Measurements from ENCODE around the gene CD8B2.
"Not testable (repeated sequence)": the region's sequence is repeated elsewhere in the genome, so short reads cannot be mapped to it uniquely, and the experiment has no call there.

CD8B2 gene

DNA sequence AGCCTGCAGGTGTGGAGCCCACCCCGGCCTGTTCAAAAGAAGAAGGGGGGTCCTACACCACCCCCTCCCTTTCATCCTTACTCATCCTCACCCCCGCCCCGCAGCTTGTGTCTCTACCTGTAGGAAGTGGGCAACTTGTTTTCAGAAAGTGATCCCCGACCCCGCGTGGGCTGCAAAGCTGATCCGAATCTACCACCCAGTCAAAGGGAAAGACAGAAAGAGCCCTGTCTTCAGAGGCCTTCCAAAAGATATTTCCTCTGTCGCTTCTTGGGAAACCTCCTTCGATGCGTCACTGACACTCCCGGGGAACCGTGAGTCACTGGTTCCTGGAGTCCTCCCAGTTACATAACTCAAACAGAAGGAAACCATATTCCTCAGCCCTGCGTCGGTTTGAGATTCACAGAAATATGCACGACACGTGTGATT is 24.3 kb downstream of the CD8B2 start:
- H3K4me3 ChIP-seq (ENCODE audit: low read depth, low read length): not testable (repeated sequence)

DNA sequence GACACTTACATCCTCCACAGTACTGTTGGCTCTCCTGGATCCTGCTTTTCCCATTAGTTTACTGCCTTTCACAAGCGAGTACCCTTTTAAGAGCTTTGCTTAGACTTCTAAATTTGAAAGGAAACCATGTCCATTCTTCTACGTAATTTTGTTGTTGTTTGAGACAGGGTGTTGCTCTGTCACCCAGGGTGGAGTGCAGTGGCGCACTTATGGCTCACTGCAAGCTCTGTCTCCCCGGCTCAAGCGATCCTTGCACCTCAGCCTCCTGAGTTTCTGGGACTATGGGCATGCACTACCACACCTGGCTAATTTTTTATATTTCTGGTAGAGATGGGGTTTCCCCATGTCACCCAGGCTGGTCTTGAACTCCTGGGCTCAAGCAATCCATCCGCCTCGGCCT is 24.8 kb downstream of the CD8B2 start:
- not testable (repeated sequence) for H3K4me3 ChIP-seq (ENCODE audit: low read depth, low read length)

DNA sequence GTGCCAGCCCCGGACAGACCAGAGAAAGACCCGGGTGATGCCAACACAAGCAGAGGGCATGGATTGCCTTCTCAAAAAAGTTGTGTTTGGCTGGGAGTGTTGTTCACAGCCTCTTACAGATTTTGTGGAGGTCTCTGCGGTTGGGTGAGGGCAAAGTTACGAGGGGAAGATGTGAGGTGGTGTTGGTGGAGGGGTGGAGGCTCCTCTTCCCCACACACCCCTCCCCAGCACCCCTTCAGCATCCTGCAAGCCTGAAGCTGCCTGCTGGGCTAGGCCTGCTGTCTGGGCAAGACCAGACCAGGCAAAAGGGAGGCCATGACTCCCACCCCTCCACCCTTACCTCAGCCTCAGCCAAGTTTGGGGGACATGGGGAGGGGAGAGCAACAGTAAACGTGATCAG is 26.2 kb downstream of the CD8B2 start:
- not testable (repeated sequence) for H3K4me3 ChIP-seq (ENCODE audit: low read depth, low read length)

DNA sequence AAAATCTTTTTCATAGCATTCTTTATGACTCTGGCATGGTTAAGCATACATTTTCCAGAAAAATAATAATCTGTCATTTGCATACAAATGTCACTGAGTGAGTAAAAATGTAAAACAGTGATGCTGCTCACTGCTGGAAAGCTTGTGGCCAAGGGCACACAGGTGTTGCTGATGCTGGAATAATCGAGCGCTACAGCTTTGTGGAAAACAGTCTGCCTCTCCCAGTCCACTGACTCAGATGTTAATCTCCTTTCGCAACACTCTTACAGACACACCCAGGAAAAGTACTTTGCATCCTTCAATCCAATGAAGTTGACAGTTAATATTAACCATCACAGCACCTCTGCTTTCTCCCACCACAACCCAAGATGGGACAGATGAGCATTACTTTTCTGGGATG is 27.7 kb downstream of the CD8B2 start:
- not testable (repeated sequence) for H3K4me3 ChIP-seq (ENCODE audit: low read depth, low read length)

DNA sequence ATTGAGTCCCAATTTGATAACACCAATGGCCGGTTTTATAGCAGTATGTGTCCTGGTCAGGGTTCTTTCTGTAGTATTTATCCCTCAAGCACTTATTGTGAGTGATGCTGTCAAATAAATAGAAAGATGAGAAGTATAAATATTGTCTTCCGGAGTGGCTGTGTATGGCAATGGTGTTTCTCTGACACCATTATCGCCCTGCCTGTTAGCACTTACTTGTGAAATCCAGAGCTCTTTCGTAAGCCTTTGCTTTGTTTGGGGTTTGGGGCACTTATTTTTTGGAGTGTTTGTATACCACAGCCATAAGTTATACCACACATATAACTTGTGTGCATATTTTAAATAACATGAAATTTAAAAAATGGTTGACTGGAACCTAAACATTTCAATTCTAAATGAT is 29.3 kb downstream of the CD8B2 start:
- TF ChIP-seq, protein P1, sequence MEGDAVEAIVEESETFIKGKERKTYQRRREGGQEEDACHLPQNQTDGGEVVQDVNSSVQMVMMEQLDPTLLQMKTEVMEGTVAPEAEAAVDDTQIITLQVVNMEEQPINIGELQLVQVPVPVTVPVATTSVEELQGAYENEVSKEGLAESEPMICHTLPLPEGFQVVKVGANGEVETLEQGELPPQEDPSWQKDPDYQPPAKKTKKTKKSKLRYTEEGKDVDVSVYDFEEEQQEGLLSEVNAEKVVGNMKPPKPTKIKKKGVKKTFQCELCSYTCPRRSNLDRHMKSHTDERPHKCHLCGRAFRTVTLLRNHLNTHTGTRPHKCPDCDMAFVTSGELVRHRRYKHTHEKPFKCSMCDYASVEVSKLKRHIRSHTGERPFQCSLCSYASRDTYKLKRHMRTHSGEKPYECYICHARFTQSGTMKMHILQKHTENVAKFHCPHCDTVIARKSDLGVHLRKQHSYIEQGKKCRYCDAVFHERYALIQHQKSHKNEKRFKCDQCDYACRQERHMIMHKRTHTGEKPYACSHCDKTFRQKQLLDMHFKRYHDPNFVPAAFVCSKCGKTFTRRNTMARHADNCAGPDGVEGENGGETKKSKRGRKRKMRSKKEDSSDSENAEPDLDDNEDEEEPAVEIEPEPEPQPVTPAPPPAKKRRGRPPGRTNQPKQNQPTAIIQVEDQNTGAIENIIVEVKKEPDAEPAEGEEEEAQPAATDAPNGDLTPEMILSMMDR (IDR thresholded peaks at IDR 0.05; ENCODE audit: low read depth, low read length): no peak

DNA sequence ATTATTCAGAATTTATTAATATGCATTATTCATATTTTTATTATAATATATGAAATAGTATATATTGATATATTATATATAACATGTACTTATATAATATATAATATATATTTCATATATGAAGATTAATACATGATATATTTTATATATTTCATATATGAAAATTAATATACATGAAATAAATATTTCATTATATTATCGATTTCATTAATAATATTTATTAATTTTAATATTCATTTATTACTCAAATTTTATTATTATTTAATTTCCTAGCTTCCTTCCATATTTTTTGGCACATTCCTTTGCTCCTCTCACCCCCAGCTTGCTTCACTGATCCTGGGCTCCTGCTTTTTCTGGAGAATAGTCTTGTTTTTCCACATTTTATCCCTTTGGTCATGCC is 29.7 kb downstream of the CD8B2 start:
- TF ChIP-seq, protein P1 (IDR thresholded peaks at IDR 0.05; ENCODE audit: low read depth, low read length): no peak

More for the DNA sequence above, 29.3 kb downstream of the CD8B2 start:
- H3K4me3 ChIP-seq (ENCODE audit: low read depth, low read length): no peak overlapping the region

DNA sequence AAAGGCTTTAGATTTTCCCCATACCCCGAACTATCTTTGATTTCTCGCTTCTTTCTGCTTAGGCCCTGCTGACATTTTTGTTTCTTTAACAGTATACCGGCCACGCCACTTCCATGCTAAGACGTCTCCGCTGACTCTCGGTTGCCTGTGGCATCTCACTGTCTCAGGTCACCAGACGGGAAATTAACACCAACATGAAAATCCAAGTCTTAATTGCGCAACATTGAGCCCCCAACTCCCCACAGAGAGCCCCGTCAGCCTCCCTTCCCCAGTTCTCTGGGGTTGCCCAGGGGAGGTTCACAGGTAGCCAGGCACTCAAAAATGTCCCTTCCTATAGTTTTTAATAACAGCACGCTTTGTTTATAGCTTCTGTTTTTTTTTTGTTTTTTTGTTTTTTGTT is 30.2 kb downstream of the CD8B2 start:
- TF ChIP-seq, protein P1 (IDR thresholded peaks at IDR 0.05; ENCODE audit: low read depth, low read length): no peak
- H3K4me3 ChIP-seq (ENCODE audit: low read depth, low read length): no peak overlapping the region

More for the DNA sequence above, 29.7 kb downstream of the CD8B2 start:
- H3K4me3 ChIP-seq (ENCODE audit: low read depth, low read length): no peak overlapping the region

DNA sequence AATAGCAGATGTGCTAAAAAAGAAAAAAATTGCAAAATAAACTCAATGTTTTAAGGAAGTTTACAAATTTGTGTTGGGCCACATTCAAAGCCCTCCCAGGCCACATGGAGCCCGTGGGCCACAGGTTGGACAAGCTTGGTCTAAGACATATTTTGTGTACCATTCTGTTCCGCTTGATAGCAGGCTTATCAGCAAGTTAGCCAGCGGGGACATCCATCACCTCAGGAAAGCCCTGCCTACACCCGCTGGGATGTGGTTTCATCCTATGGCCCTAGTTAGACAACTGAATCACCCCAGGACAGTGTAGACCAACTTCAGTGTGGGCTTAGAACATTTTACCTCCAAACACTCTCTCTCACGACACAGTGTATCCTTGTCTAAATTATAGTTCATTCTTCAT is 32.6 kb downstream of the CD8B2 start:
- TF ChIP-seq, protein P1 (IDR thresholded peaks at IDR 0.05; ENCODE audit: low read depth, low read length): no peak

DNA sequence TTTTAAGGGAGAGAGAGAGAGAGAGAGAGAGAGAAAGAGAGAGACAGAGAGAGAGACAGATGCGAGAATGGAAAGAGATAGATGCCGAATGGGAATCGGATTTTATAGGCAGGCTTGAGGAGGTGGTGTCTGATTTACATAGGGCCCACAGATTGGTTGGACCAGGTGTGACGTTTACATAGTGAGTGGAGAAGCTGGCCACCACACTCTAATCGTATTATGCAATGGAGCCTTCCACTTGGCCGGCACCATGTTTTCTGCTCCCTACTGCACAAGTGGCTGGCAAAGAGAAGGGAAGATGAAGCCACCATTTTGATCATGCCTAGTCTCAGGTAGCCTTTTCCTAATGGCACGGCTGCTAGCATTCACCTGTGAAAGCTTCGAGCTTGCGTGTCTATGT is 33.9 kb downstream of the CD8B2 start:
- TF ChIP-seq, protein P1 (IDR thresholded peaks at IDR 0.05; ENCODE audit: low read depth, low read length): no peak
- no peak overlapping the region for H3K4me3 ChIP-seq (ENCODE audit: low read depth, low read length)

More for the DNA sequence above, 32.6 kb downstream of the CD8B2 start:
- no peak overlapping the region for H3K4me3 ChIP-seq (ENCODE audit: low read depth, low read length)

Measured in WI38 (cell line).